A549 (cell line): ENCODE data around the gene INTS3. TPM values are rescaled to one million over a fixed set of nuclear protein-coding genes. Genes with fewer than 3 reads are reported as not detected.
"Not testable (repeated sequence)": the region's sequence is repeated elsewhere in the genome, so short reads cannot be mapped to it uniquely, and the experiment has no call there.

Source experiments
- ATAC-seq, 2 experiments: fragments of 200-7000 bp in 1 of 2; fragments of >200 bp in 1 of 2; cut with Nextera tagmentation in 1 of 2; cut with Tn5 transposase in 1 of 2; 3 replicates each; pipeline versions ENCODE4 v1.8.0 to v1.9.1; 2018 to 2020; ENCODE audit warnings: mild to moderate bottlenecking in 1 of 2, moderate library complexity in 1 of 2
- CTCF ChIA-PET: fragments of 300-600 bp; sonication (Branson Sonifier 250); formaldehyde crosslinking; extraction: SDS; loops from one replicate; lab custom pipeline; 2021; ENCODE audit warnings: antibody characterized with exemption, inconsistent platforms; lab: Yijun Ruan, JAX
- POLR2A ChIA-PET: fragments of 350-600 bp; formaldehyde crosslinking; extraction: SDS; loops from one replicate; lab custom pipeline; 2021; ENCODE audit warnings: antibody characterized with exemption, inconsistent platforms; lab: Yijun Ruan, JAX
- DNase-seq, 2 experiments: peaks; one replicate each; pipeline versions ENCODE4 v3.0.0 to v3.0.0-alpha.2; 2011 to 2016; ENCODE audit warnings: low read depth in 1 of 2, low spot score in 1 of 2
- FAIRE-seq: peaks from 2 replicates; lab custom pipeline; 2011; peaks lifted over from hg19 to GRCh38; lab: Jason Lieb, UNC
- H3K27ac ChIP-seq, 2 experiments: fragments of >200 bp; sonication (Bioruptor Twin); formaldehyde crosslinking; 3 replicates each; pipeline ENCODE4 v1.5.1; 2016 to 2017
- H3K4me1 ChIP-seq: fragments of >200 bp; sonication (Bioruptor Twin); formaldehyde crosslinking; 3 replicates; pipeline ENCODE4 v1.6.1; 2016
- H3K4me2 ChIP-seq: fragments of >200 bp; sonication (Bioruptor Twin); formaldehyde crosslinking; 3 replicates; pipeline ENCODE4 v1.6.1; 2016
- H3K4me3 ChIP-seq: fragments of >200 bp; sonication (Bioruptor Twin); formaldehyde crosslinking; 3 replicates; pipeline ENCODE4 v1.5.1; 2016
- H3K9me3 ChIP-seq: fragments of >200 bp; sonication (Bioruptor Twin); formaldehyde crosslinking; 3 replicates; pipeline ENCODE4 v1.6.1; 2016
- ATOH8 ChIP-seq: fragments of 250-450 bp; sonication (Bioruptor Pico); IDR thresholded peaks from 2 replicates; pipeline ENCODE4 v1.5.0; 2020; ENCODE audit warnings: low read depth, mild to moderate bottlenecking, moderate library complexity
- BCL3 ChIP-seq: fragments of >200 bp; sonication (Bioruptor Twin); formaldehyde crosslinking; IDR thresholded peaks from 3 replicates; pipeline ENCODE4 v1.6.1; 2016
- CBX8 ChIP-seq: fragments of 200-600 bp; sonication (generic); IDR thresholded peaks from 2 replicates; pipeline ENCODE4 v1.6.1; 2016
- CHD2 ChIP-seq: fragments of 150-350 bp; IDR thresholded peaks from 2 replicates; pipeline ENCODE4 v1.6.1; 2014; ENCODE audit warnings: low read length; ENCODE audit not compliant: partially characterized antibody
- CTCF ChIP-seq: fragments of >200 bp; sonication (Bioruptor Twin); formaldehyde crosslinking; IDR thresholded peaks from 3 replicates; pipeline ENCODE4 v1.5.1; 2016
- E2F6 ChIP-seq: IDR thresholded peaks from 2 replicates; pipeline ENCODE4 v1.6.1; 2012; ENCODE audit warnings: low read depth, borderline replicate concordance
- EP300 ChIP-seq, 2 experiments: fragments of >200 bp; sonication (Bioruptor Twin); formaldehyde crosslinking; IDR thresholded peaks; 2 replicates in 1 of 2; 3 replicates in 1 of 2; pipeline ENCODE4 v1.6.1; 2016 to 2017
- FOSB ChIP-seq: fragments of 250-450 bp; sonication (Bioruptor Pico); IDR thresholded peaks from 2 replicates; pipeline ENCODE4 v1.5.0; 2020; ENCODE audit warnings: mild to moderate bottlenecking, moderate library complexity
- HDAC2 ChIP-seq: fragments of 200-600 bp; sonication (generic); IDR thresholded peaks from 2 replicates; pipeline ENCODE4 v1.6.1; 2016
- HES2 ChIP-seq: fragments of >200 bp; sonication (Bioruptor Twin); formaldehyde crosslinking; IDR thresholded peaks from 2 replicates; pipeline ENCODE4 v1.6.1; 2016
- HOXA7 ChIP-seq: fragments of 250-450 bp; sonication (Bioruptor Pico); IDR thresholded peaks from 2 replicates; pipeline ENCODE4 v1.5.0; 2020; ENCODE audit warnings: mild to moderate bottlenecking, moderate library complexity
- JUN ChIP-seq, 2 experiments: fragments of >200 bp; sonication (Bioruptor Twin); formaldehyde crosslinking; IDR thresholded peaks; 2 replicates in 1 of 2; 3 replicates in 1 of 2; pipeline ENCODE4 v1.6.1; 2016 to 2017
- KDM1A ChIP-seq: fragments of 200-600 bp; sonication (generic); IDR thresholded peaks from 2 replicates; pipeline ENCODE4 v1.6.1; 2016; ENCODE audit warnings: low read depth, mild to moderate bottlenecking
- KDM5A ChIP-seq: fragments of 200-600 bp; sonication (generic); IDR thresholded peaks from 2 replicates; pipeline ENCODE4 v1.6.1; 2016; ENCODE audit warnings: antibody characterized with exemption, mild to moderate bottlenecking
- MAX ChIP-seq: IDR thresholded peaks from 2 replicates; pipeline ENCODE4 v1.6.1; 2012
- MYC ChIP-seq: IDR thresholded peaks from 2 replicates; pipeline ENCODE4 v1.6.1; 2012; ENCODE audit warnings: mild to moderate bottlenecking, inconsistent platforms, low read length, improper control_type of control experiment, borderline replicate concordance
- NR3C1 ChIP-seq: fragments of >200 bp; sonication (Bioruptor Twin); formaldehyde crosslinking; IDR thresholded peaks from 3 replicates; pipeline ENCODE4 v1.6.1; 2017
- PHF8 ChIP-seq: fragments of 200-600 bp; sonication (generic); IDR thresholded peaks from 2 replicates; pipeline ENCODE4 v1.6.1; 2016; ENCODE audit warnings: low read depth, mild to moderate bottlenecking, antibody characterized with exemption, moderate library complexity, borderline replicate concordance
- POLR2A ChIP-seq: IDR thresholded peaks from 2 replicates; pipeline ENCODE4 v1.6.1; 2012; ENCODE audit warnings: mild to moderate bottlenecking, low read length
- RFX5 ChIP-seq: fragments of 450-650 bp; IDR thresholded peaks from 2 replicates; pipeline ENCODE4 v1.7.1; 2014; ENCODE audit warnings: antibody characterized with exemption, mild to moderate bottlenecking, moderate library complexity
- RNF2 ChIP-seq: fragments of 200-600 bp; sonication (generic); IDR thresholded peaks from 2 replicates; pipeline ENCODE4 v1.6.1; 2016; ENCODE audit warnings: low read depth, mild to moderate bottlenecking, antibody characterized with exemption, moderate library complexity, borderline replicate concordance
- SREBF2 ChIP-seq: fragments of 450-650 bp; IDR thresholded peaks from 2 replicates; pipeline ENCODE4 v1.6.1; 2014; ENCODE audit warnings: mild to moderate bottlenecking, moderate library complexity
- WGBS: methylation state at CpG from one replicate; pipeline ENCODE4 v1.1.6; 2017; ENCODE audit errors: missing lambda C conversion rate; 5-methylcytosine and 5-hydroxymethylcytosine counted together
- polyA plus RNA-seq, 4 experiments: library from polyadenylated mRNA; depleted of rRNA in 3 of 4; stranded (reverse); fragments of >200 nt; fragmentation: RNase III in 1 of 4; extraction: RNeasy Plus Mini Kit Qiagen cat#74134 plus additional on column Dnase treatment in 1 of 4; gene quantifications; 2 replicates in 3 of 4; 3 replicates in 1 of 4; pipeline ENCODE4 v1.2.3, GENCODE V29; 2011 to 2017

The INTS3 gene
- polyA plus RNA-seq, 2 of the 4 experiments (the other 2 are of a cell fraction): 23.5 to 34.1 TPM

GRCh38 chr1:153779781-153780541 is 52.1 kb downstream of the INTS3 start (continued):
- no peak for TF ChIP-seq ATOH8

- DNase-seq (no peak), FAIRE-seq (no peak), ATAC-seq (no peak)
- ChIA-PET POLR2A (interaction anchor here (1.3 kb wide), 1 partner anchor 210 kb away, joined by 3 read pairs; no protein-coding TSS in a partner anchor), CTCF (interaction anchor here (0.6 to 5.7 kb wide), 4 partner anchors 8 to 270 kb away, joined by 3 to 29 read pairs (median 10); no protein-coding TSS in a partner anchor)
- no peak overlapping the region for H3K27ac ChIP-seq
- TF ChIP-seq NR3C1 (no peak), HDAC2 (no peak), RFX5 (no peak), CHD2 (no peak), KDM5A (no peak), HES2 (no peak), POLR2A (no peak), KDM1A (no peak), HOXA7 (CRISPR knock-in tag) (no peak), SREBF2 (no peak), EP300 (IDR thresholded peaks at IDR 0.05) (no peak), CTCF (no peak), FOSB (CRISPR knock-in tag) (no peak), CBX8 (no peak)
- H3K4me1 ChIP-seq: peaks cover 4% of the 10 kb centered on the region; the same call in 2 of the 3 replicates
- H3K4me2 ChIP-seq: no peak overlapping the region
- WGBS: 81% methylated on average over 4 of the region's 4 CpGs
- no peaks in the 10 kb centered on the region for H3K9me3 ChIP-seq
- H3K4me3 ChIP-seq: no peak overlapping the region
Measured at GRCh38 chr1:153780551-153780950, 52.7 kb downstream of the INTS3 start.

- H3K4me2 ChIP-seq: peak overlapping the region; percentile 83
- H3K9me3 ChIP-seq, FAIRE-seq, ATAC-seq, DNase-seq, H3K4me1 ChIP-seq, POLR2A ChIA-PET: not testable (repeated sequence)
- CTCF ChIA-PET: interaction anchor here (1.7 to 5.7 kb wide), 3 partner anchors 11 to 15 kb away, joined by 5 to 29 read pairs (median 17); no protein-coding TSS in a partner anchor
- WGBS: 81% methylated on average over 8 of the region's 8 CpGs
- peak overlapping the region; percentile 53 for H3K4me3 ChIP-seq
- H3K27ac ChIP-seq: peak overlapping the region; percentile 86 to 95
Measured at GRCh38 chr1:153782648-153783047, 54.8 kb downstream of the INTS3 start.

GRCh38 chr1:153783233-153784190 is 55.7 kb downstream of the INTS3 start:
- WGBS: 1% methylated on average over 33 of the region's 61 CpGs
- Histone ChIP-seq H3K9me3 (no peaks in the 10 kb centered on the region), H3K27ac (peak overlapping the region; percentile 86 to 95), H3K4me3 (peak overlapping the region; percentile 53), H3K4me2 (peak overlapping the region; percentile 83), H3K4me1 (peaks cover 4% of the 10 kb centered on the region; the same call in 2 of the 3 replicates)
- peak; percentile 92 to 96 for ATAC-seq
- peak; percentile 92 to 95 for DNase-seq
- FAIRE-seq: no peak
- ChIA-PET POLR2A (interaction anchor here (0.7 to 1.4 kb wide), 6 partner anchors 8 to 207 kb away, joined by 3 to 5 read pairs (median 4); partner anchors contain the start of genes JTB and SLC27A3), CTCF (interaction anchor here (0.6 to 5.7 kb wide), 6 partner anchors 9 to 67 kb away, joined by 3 to 29 read pairs (median 4); no protein-coding TSS in a partner anchor)
- TF ChIP-seq BCL3 (peak; percentile 95), MAX (peak; percentile 86), PHF8 (peak; percentile 97), MYC (peak; percentile 70; the same call in 1 of the 2 replicates), RNF2 (no peak), E2F6 (peak; percentile 81), EP300 (IDR thresholded peaks at IDR 0.05) (no peak), POLR2A (peak; percentile 87), ATOH8 (no peak), JUN (IDR thresholded peaks at IDR 0.05) (peak; percentile 81 to 90; a peak in 4 of 5 replicates)
